G401.6 (cell line): Measurements from ENCODE around the gene WWC2.
"Not testable (repeated sequence)": the region's sequence is repeated elsewhere in the genome, so short reads cannot be mapped to it uniquely, and the experiment has no call there.

Experiments used
- FAIRE-seq: peaks from 2 replicates; lab custom pipeline; 2012; peaks lifted over from hg19 to GRCh38; lab: Jason Lieb, UNC

Gene WWC2

DNA sequence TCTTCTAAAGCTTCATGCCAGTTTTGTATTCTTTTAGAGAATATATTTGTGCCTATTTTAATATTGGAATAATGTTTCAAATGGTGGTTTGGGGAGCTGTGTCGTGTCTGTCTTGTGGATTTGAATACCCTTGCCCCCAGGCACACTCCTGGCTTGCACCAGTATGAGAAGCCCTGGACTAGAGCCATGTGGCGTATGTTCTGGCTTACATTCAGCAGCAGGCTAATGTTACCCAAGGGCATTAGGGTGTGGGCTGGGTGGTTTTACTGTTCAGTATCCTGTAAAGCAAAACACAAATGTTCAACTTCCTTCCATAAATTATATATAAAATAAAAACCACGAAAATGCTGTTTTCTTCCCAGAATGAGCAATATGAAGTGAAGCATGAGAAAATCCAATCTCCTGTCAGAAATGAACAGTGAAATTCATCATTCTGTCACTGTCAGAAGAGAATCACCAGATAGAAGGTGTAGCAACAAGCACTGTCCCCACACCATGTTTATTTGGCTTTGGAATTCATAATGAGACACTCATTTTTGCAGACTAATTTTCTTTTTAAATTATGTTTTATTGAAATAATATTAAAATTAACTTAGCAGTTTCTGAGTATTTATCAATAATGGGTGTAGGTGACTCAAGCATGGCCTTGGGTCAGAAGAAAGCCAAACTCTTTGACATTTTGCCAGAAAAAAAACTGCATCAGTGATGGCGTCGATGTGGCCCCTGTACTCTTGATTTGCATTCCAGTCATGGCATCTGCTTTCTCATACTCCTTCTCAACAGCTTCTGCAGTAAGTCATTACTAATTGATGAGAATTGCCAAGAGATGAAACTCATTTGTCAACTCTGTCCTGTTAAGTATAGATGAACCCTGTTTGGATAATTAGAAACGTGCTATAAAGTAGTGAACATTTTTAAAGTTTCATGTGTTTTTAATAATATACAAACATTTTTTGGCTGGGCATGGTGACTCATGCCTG lies 43.8 kb downstream of the WWC2 start:
- FAIRE-seq: no peak

DNA sequence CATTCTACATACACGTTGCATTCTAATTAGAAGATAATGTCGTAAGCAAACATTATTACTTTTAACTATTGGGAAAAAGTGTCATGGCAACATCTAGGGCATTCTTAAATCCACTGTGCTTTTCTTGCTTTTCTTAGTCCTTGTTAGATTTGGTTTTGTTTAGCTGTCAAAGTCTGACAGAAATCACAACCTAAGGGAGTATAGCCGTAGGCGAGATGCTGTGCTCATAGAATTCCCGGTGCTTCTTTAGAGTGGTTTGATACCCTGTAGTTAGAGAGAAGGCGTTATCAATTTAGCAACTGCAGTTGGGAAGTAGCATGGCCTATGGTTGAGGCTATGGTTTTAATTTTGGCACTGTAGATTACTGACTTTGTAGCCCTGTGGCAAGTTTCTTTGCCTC lies 45.7 kb downstream of the WWC2 start:
- no peak for FAIRE-seq

DNA sequence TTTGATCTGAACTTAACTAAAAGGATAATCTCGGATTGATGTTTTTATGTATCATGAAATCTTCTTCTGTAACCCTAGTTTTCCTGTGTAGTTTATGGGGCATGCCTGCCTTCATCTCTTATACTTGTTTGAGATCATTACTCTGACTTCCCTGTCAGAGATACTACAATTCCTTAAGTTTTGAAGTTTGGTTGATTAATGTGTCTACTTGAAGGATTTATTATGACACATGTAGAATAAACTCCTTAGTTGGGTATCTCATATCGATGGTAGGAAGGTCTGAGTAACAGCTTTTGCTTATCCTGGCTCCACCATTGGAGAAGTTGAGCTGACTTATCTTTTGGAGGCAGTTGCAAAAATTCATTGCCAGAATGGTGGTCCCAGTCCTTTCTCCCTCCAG lies 46.7 kb downstream of the WWC2 start:
- FAIRE-seq: no peak

DNA sequence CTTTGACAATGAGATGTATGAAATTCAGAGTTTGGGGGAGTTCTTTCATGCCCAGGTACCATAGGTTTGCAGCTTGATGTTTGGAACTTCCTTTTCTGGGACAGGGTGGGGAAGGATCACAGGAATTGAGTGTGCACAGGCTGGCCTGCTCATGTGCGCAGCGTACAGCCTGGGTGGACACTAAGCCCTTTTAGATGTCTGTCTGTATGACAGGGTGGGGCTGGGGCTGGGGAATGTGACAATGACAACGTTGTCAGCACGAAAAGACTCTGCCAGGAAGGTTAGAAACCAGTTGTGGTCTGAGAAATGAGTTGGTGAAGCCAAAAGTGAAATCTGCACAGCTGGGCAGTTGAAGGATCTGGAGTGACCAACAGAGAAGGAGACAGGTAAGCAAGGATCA lies 47.4 kb downstream of the WWC2 start:
- FAIRE-seq: no peak

DNA sequence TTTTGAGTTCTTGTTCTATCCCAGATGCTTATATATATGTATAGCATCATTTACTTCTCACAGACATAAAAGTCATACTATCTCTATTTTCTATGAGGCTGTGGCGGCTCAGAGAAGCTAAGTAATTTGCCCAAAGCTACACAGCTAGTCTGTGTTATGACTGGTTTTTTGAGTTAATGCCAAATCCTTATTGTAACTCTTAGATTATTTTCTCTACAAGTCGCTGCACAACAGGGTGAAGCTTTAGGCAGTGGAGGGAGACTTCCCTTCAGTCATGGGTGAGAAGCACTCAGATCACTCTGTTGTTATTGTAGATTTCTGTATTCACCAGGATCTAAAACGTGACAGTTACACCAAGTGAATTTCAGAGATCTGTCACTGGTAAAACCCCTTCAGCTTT lies 48.1 kb downstream of the WWC2 start:
- no peak for FAIRE-seq

DNA sequence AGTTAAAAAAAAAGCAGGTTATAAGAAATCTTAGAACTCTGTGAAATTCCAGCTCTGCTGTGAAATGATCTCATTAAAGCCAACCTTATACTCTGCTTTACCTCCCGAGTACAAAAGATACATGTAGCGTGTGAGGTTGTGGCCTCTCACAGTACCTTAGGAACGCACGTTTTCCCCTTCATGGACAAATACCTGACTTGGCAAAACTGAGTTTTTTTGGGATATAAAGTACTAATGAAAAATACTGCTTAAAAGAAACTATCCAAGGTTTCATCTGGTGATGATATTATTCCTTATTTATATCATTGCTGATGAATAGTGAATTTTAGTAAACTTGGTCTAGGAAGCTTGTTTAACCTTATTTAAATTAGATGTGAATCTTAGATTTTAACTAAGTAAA lies 48.9 kb downstream of the WWC2 start:
- peak; percentile 25 for FAIRE-seq

DNA sequence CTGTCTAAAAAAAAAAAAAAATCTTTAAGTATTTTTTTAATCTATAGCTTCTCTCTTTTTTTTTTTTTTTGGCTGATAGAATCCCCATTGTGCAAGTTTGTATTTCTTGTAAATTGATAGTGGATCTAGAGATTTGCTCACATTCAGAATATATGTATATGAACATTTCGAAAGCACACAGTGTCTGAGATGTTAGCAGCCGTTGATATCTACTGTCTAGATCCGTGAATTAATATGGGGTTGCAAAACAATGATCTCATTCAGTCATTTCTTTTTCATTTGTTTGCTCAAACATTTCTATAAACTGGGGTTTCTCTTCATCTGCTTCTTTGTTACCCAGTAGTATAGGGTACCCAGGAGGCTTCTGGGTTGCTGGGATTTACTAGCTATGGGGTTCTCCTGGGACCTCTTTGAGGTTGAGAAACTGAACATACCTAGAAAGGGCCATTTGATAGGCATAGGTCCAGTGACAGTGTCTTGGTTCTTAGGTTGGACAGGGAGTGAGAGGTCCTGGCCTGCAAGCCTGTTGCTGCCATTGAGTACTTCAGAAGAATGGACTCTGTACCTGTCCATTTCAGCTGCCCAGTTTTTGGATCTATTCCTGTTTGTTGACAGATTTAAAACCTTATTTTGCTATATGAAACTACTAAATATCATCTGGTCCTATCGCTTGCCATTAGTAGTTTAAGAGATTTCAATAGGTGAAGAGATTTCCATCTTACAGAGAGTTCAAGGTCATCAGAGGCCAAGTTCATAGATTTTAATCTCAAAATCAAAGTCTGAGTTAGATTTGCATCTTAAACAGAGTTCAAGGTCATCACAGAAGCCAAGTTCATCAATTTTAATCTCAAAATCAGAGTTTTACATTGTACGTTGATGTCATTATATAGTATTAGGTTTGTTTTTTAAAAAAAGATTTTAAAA lies 50.8 kb downstream of the WWC2 start:
- FAIRE-seq: no peak

DNA sequence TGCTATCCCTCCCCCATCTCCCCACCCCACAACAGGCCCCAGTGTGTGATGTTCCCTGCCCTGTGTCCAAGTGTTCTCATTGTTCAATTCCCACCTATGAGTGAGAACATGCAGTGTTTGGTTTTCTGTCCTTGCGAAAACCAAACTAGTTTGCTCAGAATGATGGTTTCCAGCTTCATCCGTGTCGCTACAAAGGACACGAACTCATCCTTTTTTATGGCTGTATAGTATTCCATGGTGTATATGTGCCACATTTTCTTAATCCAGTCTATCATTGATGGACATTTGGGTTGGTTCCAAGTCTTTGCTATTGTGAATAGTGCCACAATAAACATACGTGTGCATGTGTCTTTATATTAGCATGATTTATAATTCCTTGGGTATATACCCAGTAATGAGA lies 51.6 kb downstream of the WWC2 start:
- not testable (repeated sequence) for FAIRE-seq

DNA sequence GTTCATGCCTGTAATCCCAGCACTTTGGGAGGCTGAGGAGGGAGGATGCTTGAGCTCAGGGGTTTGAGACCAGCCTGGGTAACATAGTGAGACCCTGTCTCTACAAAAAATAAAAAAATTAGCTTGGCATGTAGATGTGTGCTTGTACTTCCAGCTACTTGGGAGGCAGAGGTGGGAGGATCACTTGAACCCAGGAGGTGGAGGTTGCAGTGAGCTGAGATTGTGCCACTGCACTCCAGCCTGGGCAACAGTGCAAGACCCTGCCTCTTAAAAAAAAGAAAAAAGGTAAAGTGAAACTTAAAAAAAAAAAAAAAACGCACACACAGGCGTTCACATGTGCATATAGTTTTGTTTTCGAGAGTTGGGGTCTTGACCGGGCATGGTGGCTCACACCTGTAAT lies 53.2 kb downstream of the WWC2 start:
- not testable (repeated sequence) for FAIRE-seq

DNA sequence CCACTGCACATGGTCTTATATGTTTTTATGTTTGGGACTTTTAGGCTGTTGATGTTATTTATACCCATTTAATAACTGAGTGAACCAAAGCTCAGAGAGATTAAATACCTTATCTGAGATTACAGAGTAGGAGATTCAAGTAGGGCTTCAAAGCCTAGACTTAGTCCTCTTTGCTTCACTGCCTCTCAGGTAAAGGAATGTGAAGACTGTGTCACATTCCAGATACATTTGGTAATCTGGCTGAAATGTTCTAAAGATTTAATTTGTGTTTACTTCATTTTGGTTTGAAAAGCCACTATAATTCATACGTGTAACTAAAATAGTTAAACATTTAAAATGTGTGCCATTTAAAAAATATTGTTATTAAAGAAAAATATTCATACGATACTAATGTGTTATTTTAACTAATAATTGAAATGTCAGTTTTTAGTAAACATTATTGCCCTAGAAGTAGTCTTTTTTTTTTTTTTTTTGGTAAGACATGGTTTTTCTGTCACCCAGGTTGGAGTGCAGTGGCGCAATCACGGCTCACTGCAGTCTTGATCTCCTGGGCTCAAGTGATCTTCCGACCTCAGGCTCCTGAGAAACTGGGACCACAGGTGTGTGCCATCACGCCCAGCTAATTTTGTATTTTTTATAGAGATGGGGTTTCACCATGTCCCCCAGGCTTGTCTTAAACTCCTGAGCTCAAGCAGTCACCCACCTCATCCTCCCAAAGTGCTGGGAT lies 54.3 kb downstream of the WWC2 start:
- no peak for FAIRE-seq

DNA sequence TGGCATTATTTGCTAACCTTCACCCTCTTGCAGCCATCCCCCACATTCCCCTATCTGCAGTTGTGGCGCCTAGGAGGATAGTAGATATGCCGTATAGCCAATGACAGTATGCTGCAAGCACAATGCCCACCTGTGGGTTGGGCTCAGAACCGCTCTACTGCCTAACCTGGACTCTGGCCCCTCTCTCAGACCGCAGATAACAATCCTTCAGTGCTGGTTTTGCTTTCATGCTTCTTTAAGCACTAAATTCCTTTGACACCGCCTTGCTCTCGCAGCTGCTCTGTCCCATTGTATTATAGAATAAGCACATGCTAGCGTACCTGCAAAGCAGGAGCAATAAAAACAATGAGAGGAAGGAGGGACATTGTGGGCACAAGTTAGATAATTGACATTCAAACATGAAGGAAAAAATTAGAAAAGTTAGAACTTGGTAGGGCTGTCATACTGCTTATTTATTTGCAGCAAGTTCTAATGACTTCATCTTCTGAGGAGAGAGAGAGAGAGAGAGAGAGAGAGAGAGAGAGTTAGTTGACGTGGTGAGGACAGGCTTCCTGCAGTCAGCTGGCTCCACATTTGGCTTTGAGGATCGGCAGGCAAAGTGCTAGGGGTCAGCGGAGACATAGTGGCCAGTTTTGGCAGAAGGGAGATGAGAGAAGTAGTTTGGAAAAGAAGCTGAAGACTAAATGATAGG lies 55.8 kb downstream of the WWC2 start:
- no peak for FAIRE-seq

DNA sequence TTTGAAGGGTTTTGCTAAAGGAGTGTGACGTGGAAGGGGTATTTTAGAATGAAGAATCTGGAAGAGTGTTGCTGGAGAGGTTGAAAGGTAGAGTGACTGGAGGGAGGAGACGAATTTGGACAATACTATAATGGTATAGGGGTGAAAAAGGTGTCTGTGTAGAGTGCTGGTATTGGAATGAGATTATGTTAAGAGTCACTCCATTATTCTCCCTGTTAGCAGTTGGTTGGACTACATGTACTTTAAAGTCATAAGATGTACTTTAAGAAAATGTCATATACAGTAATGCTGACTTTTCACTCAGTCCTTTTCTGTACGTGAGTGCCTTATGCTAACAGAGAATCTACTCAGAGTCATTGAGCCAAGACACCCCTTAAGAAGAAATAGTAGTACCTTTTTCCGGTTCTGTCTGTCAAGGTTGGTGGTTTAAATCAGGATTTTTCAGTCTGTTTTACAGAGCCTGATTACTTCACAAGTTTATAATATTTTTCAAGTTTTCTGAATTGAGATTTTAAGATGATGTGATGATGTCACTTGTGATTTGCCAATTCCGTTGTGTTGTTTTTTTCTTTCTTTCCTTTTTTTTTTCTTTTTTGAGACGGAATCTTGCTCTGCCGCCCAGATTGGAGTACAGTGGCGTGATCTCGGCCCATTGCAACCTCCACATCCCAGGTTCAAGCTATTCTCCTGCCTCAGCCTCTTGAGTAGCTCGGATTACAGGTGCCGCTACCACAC lies 56.6 kb downstream of the WWC2 start:
- no peak for FAIRE-seq

DNA sequence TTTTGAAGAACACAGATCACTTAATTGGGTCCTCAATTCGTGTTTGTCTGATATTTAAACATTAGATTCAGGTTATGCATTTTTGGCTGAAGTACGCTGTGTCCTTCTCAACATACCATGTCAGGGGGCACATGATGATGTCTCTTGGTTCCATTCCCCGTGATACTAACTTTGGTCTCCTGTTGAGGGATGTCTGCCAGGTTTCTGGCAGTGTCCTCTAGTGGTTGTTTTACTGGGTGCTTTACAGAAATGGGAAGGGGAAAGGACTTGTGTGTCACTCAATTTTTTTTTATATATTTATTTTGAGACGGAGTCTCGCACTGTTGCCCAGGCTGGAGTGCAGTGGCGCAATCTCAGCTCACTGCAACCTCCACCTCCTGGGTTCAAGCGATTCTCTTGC lies 58.2 kb downstream of the WWC2 start:
- FAIRE-seq: no peak

DNA sequence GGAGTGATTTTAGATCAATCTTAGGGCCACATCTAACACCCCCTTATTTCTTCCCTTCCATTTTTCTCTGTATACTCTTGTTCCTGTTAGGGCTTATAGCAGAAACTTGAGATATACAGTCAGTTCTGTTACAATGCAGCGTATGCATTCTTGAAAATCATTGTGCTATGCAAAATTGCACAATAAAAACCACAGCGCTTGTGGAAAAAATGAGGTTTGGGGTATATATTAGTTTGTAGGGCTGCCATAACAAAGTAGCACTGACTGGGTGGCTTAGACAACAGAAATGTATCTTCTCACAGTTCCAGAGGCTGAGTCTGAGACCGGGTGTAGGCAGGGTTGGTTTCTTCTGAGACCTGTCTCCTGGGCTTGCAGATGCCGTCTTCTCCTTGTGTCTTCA lies 59.0 kb downstream of the WWC2 start:
- no peak for FAIRE-seq

DNA sequence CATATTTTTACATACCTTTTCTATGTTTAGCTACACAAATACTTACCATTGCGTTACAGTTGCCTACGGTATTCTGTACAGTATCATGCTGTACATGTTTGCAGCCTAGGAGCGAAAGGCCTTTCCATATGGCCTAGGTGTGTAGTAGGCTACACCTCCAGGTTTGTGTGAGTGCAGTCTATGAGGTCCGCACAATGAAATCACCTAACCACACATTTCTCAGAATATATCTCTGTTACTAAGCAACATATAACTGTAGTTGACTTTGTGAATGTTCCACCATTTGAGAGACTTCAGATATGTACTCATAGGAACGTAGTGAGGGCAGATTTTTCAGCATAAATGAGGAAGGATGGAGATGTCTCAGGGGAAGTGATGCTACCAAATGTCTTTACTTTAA lies 62.6 kb downstream of the WWC2 start:
- no peak for FAIRE-seq

DNA sequence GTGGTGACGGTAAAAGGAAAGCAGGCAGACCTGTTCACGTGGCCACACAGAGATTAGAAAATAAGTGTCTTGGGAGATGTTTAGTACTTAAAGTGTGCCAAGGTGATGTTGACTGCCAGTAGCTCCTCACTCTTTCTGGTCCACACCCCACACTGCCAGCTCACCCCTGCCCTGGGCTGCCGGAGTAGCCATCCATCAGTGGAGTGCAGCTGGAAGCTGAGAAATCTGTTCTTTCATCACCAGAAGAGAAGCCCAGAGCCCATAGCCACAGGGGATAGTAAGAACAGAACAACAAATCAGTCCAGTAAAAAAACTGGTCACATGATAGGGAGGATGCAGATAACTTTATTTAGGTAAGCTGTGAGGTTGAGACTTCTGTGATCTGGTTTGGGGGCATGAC lies 64.1 kb downstream of the WWC2 start:
- no peak for FAIRE-seq

DNA sequence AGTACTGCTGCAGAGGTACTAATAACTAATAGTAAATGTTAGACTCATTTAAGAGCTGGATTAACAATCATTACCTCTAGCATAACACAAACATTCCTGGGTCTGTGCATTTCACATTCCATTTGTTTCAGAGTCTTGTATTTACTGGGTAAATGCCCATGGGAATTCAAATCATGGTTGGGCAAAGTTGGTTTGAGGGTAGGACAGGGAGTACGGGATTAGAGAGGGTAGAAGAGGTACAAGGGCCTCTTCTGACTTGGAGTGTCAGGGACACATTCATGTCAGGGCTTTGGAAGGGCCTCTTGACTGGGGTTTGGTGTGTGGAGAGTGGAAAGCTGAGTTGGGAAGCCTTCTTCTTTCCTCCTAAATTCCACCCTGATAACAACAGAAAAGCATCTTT lies 65.9 kb downstream of the WWC2 start:
- no peak for FAIRE-seq

DNA sequence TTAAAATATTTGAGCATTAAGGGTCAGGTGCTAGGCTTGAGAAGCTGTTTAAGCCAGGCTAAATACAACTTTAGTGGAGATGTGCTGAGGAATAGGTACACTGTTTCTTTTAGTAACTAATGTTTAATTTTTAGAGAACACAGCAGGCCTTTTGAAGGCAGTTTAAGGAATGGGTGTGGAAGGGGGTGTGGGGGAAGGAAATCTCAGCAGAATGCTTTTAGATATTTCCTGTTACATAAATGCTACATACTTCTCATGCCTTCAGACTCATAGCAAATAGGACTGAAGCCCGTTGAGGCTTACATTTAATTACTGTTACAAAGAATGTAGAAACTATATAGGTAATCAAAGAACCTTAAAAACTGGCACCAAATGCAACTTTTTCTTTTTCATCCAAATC lies 66.3 kb downstream of the WWC2 start:
- FAIRE-seq: no peak

DNA sequence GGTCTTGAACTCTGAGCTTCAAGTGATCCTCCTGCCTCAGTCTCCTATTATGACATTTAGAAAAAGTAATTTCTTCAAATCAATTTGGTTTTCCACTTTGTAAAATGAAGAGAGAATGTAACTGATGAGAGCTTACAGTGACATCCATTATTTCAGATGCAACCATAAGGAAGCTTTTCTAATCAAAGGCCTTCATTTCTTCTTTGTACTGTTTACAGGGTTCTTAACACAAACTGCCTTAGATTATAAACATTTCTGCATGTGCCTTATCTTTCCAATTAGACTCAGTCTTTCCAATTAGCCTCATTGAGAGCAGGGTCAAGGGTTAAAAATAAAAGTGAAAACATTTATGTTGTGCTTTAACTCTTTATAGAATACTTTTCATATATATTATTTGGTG lies 71.8 kb downstream of the WWC2 start:
- FAIRE-seq: no peak

DNA sequence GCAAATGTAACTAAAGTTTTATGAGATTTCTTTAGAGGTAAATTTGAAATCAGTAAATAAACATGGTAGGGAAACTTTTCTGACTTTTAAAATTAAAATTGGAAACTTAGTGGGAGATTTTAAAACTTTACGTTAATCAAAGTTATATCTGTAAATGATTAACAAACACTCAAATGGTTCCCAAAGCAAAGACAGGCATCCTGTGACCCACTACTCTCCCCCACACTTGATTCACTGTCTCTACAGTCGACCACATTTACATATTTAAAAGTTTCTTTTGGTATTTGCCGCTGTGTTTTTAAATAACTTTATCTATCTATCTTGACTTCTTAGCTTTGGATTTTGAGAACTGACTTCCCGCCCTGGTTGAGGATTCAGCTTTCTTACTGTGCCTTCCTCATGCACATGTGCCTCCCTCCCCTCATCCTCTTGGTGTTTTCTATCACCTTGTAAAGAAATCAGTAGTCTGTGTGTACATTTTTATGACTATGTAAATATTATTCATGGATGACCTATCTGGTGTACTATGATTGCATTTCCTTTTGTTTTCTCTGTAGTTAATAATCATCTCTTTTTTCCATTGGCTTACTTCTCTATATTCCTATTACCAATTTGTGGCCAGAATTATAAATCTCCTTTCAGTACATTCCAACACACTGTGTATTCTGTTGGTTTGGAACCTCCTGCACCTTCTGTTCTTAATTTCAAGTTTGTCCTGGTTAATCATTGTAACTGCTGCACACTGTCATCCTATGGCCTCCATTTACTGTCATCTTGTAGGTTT lies 72.6 kb downstream of the WWC2 start:
- FAIRE-seq: no peak
